HCEC 1CT (cell line): ENCODE data around the gene ADAMTS3.
"Not testable (repeated sequence)": the region's sequence is repeated elsewhere in the genome, so short reads cannot be mapped to it uniquely, and the experiment has no call there.

ENCODE experiments used
- DNase-seq: peaks from one replicate; pipeline ENCODE4 v3.0.0-alpha.2; 2017

Gene ADAMTS3

DNA sequence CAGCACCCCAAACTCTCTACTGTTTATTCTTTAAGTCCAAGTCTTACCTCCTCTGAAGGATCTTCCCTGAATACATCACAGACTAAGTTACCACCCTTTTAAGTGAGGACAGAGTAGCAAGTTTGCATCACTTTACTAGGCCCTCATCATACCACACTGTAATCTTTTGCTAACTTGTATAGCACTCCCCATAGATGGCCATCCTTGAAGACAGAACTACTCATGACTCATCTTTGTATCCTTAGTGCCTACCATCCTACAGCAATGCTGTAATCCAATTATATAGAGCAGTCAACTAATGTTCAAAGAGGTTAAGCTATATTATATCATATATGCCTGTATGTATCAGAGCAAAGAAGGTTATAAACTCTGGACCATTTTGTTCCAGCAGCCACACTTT, 101.4 kb downstream of the ADAMTS3 start:
- no peak for DNase-seq

- DNase-seq = no peak
Observed at GRCh38 chr4:72463724-72464123, 105.3 kb downstream of the ADAMTS3 start.

DNA sequence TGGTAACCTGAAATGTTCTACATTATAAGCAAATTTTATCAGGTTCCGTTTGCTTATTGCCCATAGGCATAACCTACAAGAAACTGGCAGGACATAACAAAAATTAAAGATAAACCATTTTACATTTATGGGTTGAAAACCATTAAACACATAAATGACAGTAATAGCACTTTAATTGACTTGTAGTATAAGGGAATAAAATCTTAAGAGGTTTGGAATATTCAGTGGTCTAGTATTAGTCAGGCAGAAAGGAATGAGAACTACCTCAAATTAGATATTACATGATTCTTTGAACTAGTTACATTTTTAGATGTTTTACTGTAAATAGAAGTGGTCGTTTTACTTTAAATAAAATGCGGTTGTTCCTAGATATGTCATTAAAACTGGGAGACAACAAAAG, 111.9 kb downstream of the ADAMTS3 start:
- no peak for DNase-seq

DNA sequence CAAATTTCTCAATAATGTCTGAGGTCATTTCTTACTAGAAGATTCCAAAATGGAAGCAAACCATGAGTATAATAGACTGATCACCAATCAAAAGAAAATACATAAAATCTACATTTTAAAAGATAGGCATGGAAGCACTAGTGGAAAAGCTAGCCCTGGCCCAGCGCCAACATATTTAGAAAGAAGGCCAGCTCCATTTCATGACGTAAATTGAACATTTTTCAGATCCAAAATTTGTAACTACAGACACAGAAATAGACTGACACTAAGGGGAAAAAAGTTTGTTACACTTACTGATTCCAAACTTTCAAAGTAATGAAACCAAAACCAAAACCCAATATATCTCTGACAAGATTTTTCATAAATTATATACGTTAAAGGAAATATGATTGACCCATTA, 117.7 kb downstream of the ADAMTS3 start:
- no peak for DNase-seq

DNA sequence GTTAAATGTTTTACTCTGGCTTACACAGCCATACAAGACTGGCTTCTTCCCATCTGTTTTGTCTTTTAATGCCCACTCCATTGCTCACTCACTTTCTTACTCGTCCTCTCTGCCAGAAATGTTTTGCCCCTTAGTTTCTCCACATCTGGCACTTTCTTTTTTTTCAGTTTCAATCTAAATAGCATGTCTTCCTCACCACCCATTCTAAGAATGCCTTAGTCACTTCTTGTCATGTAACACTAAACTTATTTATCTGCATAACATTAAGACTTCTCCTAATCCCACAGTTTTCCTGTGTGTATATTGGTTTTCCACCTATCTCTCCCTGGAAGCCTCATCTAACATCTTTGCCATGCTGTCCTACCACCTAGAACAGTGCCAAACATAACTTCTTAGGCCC, 119.3 kb downstream of the ADAMTS3 start:
- DNase-seq = no peak

DNA sequence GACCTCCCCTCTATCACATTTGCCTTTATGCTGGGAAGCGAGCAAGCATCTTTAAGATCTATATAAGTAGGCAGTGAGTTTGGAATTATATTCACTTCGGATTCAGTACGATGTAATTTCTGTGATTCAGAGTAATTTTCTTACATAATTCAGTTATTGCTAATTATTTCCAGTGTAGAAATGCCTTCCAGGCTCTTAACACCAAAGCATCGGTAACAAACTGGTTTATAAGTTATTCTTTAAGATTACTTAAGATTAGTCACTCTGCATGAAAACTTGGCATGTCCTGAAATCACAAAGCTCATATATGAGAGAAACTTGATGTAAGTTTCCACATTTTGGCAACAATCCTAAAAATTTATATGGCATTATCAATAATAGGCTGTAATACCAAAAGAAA, 120.8 kb downstream of the ADAMTS3 start:
- no peak for DNase-seq

- no peak for DNase-seq
Observed at GRCh38 chr4:72446353-72447055, 122.5 kb downstream of the ADAMTS3 start.

GRCh38 chr4:72444092-72444491, 124.9 kb downstream of the ADAMTS3 start:
- no peak for DNase-seq

DNA sequence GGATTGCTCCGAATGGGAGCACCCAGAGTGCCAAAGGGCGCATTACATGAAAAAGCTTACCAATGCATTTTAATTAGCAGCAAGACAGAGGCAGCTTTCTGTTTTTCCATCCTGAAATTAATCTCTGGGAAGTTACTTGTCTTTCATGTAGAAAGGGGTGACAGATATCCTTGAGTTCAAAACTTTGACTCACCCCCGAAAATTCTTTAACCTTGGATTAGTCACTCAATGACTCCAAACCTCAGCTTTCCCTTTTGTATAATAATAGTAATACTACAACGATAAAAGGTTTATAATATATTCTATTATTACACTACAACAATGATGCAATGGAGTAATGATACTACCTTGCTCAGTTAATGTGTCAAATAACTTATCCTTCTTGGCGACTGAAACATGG, 126.3 kb downstream of the ADAMTS3 start:
- DNase-seq = no peak

GRCh38 chr4:72442147-72442546, 126.9 kb downstream of the ADAMTS3 start:
- no peak for DNase-seq

GRCh38 chr4:72440386-72440785, 128.6 kb downstream of the ADAMTS3 start:
- DNase-seq = no peak

DNA sequence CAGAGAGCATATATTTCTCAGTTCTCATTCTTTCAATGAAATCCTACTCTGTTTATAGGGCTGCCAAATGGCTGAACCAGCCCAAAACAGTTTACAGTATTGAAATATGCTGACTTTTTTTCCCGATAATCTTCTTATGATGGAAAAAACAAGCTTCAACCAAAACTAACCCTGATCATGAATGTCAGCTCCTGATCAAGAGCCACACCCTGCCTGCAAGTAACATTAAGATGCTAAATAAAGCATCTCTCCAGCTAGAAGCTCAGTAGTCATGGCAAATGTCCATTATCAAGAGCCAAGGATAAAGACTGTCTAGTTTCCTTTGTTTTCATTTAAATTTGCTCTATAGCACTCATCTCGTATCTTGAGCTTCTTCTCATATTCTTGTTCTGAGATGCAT, 136.0 kb downstream of the ADAMTS3 start:
- DNase-seq = no peak

DNA sequence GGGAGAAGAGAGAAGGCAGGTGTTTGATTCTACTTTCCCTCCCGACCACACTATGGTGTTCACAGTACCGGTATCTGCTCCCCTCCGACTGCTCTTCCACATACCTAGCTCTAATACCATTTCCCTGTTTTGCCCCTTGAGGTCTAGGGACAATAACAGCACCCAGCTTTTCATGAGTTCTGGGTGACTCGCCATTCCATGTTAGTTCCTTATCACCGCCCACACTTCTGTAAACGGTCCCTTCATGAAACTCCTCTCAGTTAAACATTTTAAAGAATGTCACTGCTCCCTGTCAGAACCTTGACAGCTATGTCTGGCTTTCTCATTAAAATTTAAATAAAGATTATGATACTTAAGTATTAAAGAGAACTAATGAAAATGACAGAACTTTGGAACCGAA, 136.7 kb downstream of the ADAMTS3 start:
- DNase-seq = no peak

DNA sequence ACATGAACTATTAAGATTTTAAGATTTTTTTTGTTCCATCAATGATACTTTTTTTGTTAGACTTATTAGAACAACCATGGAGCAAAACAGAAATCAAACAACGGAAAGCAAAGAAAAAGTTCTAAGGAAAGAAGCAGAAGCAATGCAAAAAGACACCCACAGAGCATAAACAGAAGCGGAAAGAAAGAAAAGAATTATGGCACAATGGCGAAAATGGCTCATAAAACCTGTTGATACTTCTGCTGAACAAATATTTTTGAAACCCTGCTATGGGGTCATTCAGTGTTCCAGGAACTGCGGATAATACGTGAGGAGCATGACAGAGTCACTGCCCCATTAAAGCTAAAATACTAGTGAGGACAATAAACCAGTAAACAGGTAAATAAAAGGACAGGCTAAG, 138.0 kb downstream of the ADAMTS3 start:
- DNase-seq = no peak

DNA sequence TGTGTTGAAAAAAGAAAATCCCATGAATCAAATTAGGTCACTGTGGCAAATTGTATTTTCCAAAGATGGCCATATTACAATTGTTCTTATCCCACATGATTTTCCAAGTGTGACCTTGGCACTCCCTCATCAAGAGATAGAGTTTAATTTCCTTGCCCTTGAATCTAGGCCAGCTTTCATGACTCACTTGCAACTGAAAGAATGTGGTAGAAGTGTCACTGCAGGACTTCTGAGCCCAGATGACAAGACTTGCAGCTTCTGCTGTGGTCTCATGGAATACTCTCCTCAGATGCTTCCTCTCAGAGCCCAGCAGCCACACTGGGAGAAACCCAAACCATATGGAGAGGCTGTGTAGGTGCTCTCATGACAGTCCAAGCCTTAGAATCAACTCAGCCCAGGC, 139.0 kb downstream of the ADAMTS3 start:
- no peak for DNase-seq

DNA sequence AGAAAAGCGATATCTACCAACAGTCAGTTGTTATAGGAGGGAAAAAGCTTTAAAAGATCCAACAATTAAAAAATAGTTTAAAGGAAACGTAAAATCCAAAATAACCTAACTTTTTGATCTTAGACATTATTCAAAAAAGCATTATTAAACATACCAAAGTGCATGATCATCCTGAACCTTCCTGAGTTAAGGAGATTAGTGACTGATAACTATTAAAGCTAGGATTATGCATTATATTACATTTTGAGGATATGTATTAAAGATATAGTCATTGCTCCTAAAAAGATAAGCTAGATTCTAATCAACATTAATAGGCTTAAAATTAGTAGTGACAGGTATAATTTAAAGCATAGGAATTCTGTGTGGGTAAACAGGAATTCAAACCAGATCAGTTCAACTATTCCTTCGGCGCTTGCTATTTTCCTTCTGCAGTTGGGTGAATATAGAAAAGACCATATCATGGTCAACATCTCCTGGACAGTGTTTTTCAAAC, 139.6 kb downstream of the ADAMTS3 start:
- no peak for DNase-seq

DNA sequence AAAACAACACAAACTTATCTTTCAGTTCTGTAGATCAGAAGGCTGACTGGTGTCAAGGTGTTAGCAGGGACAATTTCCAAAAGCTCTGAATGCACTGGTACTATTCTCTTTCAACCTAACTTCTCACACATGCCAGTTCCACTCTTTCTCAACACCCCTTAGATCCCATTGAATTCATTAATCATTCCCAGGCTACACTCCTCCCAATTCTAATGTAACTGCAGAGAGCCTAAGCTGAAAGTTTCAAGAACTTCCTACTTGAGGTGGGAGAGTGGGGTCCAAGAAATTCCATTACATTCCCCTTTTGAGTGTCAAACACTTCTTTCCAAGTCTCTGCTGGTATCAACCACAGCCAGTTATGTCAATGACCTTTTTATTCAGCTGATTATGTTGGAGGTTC, 142.0 kb downstream of the ADAMTS3 start:
- DNase-seq = no peak

GRCh38 chr4:72425908-72426307, 143.1 kb downstream of the ADAMTS3 start:
- DNase-seq = not testable (repeated sequence)

GRCh38 chr4:72424006-72424405, 145.0 kb downstream of the ADAMTS3 start:
- no peak for DNase-seq

GRCh38 chr4:72422416-72422815, 146.6 kb downstream of the ADAMTS3 start:
- no peak for DNase-seq

GRCh38 chr4:72418458-72418857, 150.6 kb downstream of the ADAMTS3 start:
- no peak for DNase-seq

GRCh38 chr4:72410158-72410557, 158.9 kb downstream of the ADAMTS3 start:
- no peak for DNase-seq

GRCh38 chr4:72408568-72408967, 160.5 kb downstream of the ADAMTS3 start:
- no peak for DNase-seq

GRCh38 chr4:72405417-72405816, 163.6 kb downstream of the ADAMTS3 start:
- no peak for DNase-seq

- no peak for DNase-seq
Observed at GRCh38 chr4:72397314-72397713, 171.7 kb downstream of the ADAMTS3 start.
